ENCODE results near the gene KCP. TPM values are rescaled to one million over a fixed set of nuclear protein-coding genes. Genes with fewer than 3 reads are reported as not detected.

Gene KCP
- total RNA-seq, 1 experiment from 2014 or later, result 0.06 TPM

GRCh38 chr7:128906766-128907559 is 3.5 kb downstream of the KCP start:
- no peak for DNase-seq (ENCODE audit: low read depth)

- no peak for DNase-seq (ENCODE audit: low read depth)
Measured at GRCh38 chr7:128906001-128906765, 4.3 kb downstream of the KCP start.

GRCh38 chr7:128904381-128905197 is 5.9 kb downstream of the KCP start:
- peak; percentile 71 for DNase-seq (ENCODE audit: low read depth)

- no peak for DNase-seq (ENCODE audit: low read depth)
Measured at GRCh38 chr7:128903621-128904361, 6.7 kb downstream of the KCP start.

- no peak for DNase-seq (ENCODE audit: low read depth)
Measured at GRCh38 chr7:128902761-128903585, 7.5 kb downstream of the KCP start.

- DNase-seq (ENCODE audit: low read depth), result no peak
Measured at GRCh38 chr7:128900237-128900636, 10.3 kb downstream of the KCP start.

GRCh38 chr7:128899392-128899791 is 11.1 kb downstream of the KCP start:
- DNase-seq (ENCODE audit: low read depth), result no peak

- DNase-seq (ENCODE audit: low read depth), result no peak
Measured at GRCh38 chr7:128895320-128895719, 15.2 kb downstream of the KCP start.

GRCh38 chr7:128894101-128894440 is 16.4 kb downstream of the KCP start:
- DNase-seq (ENCODE audit: low read depth), result no peak

GRCh38 chr7:128893251-128894100 is 17.0 kb downstream of the KCP start:
- no peak for DNase-seq (ENCODE audit: low read depth)

GRCh38 chr7:128892521-128893250 is 17.8 kb downstream of the KCP start:
- no peak for DNase-seq (ENCODE audit: low read depth)

- no peak for DNase-seq (ENCODE audit: low read depth)
Measured at GRCh38 chr7:128891942-128892269, 18.6 kb downstream of the KCP start.

- DNase-seq (ENCODE audit: low read depth), result no peak
Measured at GRCh38 chr7:128891110-128891941, 19.2 kb downstream of the KCP start.

- DNase-seq (ENCODE audit: low read depth), result peak; percentile 65
Measured at GRCh38 chr7:128890306-128891109, 20.0 kb downstream of the KCP start.

GRCh38 chr7:128889121-128889520 is 21.4 kb downstream of the KCP start:
- no peak for DNase-seq (ENCODE audit: low read depth)

- no peak for DNase-seq (ENCODE audit: low read depth)
Measured at GRCh38 chr7:128888756-128889095, 21.8 kb downstream of the KCP start.

- DNase-seq (ENCODE audit: low read depth), result no peak
Measured at GRCh38 chr7:128888039-128888755, 22.3 kb downstream of the KCP start.
